Left ventricle myocardium inferior (tissue), 1 donor: ENCODE results near the gene MID2. TPM values are rescaled to one million over a fixed set of nuclear protein-coding genes. Genes with fewer than 3 reads are reported as not detected.

Experiments
- DNase-seq: peaks from one replicate; pipeline ENCODE4 v3.0.0-alpha.2; 2020
- H3K27ac ChIP-seq: fragments of 200-600 bp; replicated peaks from 2 replicates; pipeline ENCODE4 v1.8.0; 2021
- H3K27me3 ChIP-seq: fragments of 200-600 bp; 2 replicates; pipeline ENCODE4 v1.8.0; 2021; ENCODE audit warnings: low read depth
- H3K36me3 ChIP-seq: fragments of 200-600 bp; 2 replicates; pipeline ENCODE4 v1.8.0; 2021
- H3K4me1 ChIP-seq: fragments of 200-600 bp; 2 replicates; pipeline ENCODE4 v1.8.0; 2021
- H3K4me3 ChIP-seq: fragments of 200-600 bp; 2 replicates; pipeline ENCODE4 v1.8.0; 2021; ENCODE audit warnings: mild to moderate bottlenecking, moderate library complexity
- H3K9me3 ChIP-seq: fragments of 200-600 bp; replicated peaks from 2 replicates; pipeline ENCODE4 v1.8.0; 2021
- intact Hi-C: fragments of 100-400 bp; cut with micrococcal nuclease; formaldehyde crosslinking; loops from one replicate; pipeline ENCODE4 v1.11.0; 2022
- total RNA-seq: library from RNA; stranded (reverse); fragmentation: NEBNext Ultra II Directional; extraction: Animal tissue kit (Norgen Biotek cat#: 25700); gene quantifications from one replicate; pipeline ENCODE4 v1.2.1, GENCODE V29; 2021
- TF ChIP-seq, protein P1 (sequence below): fragments of 200-600 bp; IDR thresholded peaks from 2 replicates; pipeline ENCODE4 v1.8.0; 2021; ENCODE audit warnings: antibody characterized with exemption, mild to moderate bottlenecking, borderline replicate concordance
- donor health status: DM: no; HTN: yes; CAD: no; lungs with severe emphysema.

The MID2 gene
- total RNA-seq, 1 donor from 2014 or later, result 6.3 TPM

- Histone ChIP-seq H3K4me1 (no peaks in the 10 kb centered on the region), H3K27ac (no peak overlapping the region), H3K4me3 (no peak overlapping the region), H3K9me3 (peaks cover 6% of the 10 kb centered on the region), H3K36me3 (no peaks in the 10 kb centered on the region), H3K27me3 (no peaks in the 10 kb centered on the region)
- TF ChIP-seq, protein P1, sequence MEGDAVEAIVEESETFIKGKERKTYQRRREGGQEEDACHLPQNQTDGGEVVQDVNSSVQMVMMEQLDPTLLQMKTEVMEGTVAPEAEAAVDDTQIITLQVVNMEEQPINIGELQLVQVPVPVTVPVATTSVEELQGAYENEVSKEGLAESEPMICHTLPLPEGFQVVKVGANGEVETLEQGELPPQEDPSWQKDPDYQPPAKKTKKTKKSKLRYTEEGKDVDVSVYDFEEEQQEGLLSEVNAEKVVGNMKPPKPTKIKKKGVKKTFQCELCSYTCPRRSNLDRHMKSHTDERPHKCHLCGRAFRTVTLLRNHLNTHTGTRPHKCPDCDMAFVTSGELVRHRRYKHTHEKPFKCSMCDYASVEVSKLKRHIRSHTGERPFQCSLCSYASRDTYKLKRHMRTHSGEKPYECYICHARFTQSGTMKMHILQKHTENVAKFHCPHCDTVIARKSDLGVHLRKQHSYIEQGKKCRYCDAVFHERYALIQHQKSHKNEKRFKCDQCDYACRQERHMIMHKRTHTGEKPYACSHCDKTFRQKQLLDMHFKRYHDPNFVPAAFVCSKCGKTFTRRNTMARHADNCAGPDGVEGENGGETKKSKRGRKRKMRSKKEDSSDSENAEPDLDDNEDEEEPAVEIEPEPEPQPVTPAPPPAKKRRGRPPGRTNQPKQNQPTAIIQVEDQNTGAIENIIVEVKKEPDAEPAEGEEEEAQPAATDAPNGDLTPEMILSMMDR, result peak; percentile 58
- no peak for DNase-seq
- intact Hi-C loops, result loop anchor here (10.0 kb wide), 1 partner anchor 239 kb away; no protein-coding TSS in a partner anchor
Observed at GRCh38 chrX:107894038-107894437, 68.4 kb downstream of the MID2 start.

- Histone ChIP-seq H3K9me3 (no peaks in the 10 kb centered on the region), H3K36me3 (peaks cover 6% of the 10 kb centered on the region), H3K4me1 (no peaks in the 10 kb centered on the region), H3K27ac (no peak overlapping the region), H3K4me3 (no peak overlapping the region), H3K27me3 (no peaks in the 10 kb centered on the region)
- intact Hi-C loops, result no loop called here
- TF ChIP-seq, protein P1, result no peak
- DNase-seq, result no peak
Observed at GRCh38 chrX:107902721-107903120, 77.1 kb downstream of the MID2 start.

DNA sequence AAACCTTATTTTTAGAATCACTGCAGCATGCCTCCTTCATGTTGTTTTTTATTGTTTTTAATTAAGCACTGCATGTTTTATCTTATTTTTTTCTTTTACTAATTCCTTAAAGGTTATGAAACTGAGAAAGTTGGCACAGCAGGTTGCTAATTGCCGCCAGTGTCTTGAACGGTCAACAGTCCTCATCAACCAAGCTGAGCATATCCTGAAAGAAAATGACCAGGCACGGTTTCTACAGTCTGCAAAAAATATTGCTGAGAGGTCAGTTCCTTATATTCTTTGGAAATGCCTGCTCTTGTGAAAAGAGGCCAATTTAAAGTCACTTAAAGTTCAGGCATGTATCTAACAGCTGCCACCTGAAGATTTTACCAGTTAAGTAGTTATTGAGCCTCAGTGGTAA, 79.7 kb downstream of the MID2 start:
- Histone ChIP-seq H3K4me1 (no peaks in the 10 kb centered on the region), H3K27ac (no peak overlapping the region), H3K9me3 (no peaks in the 10 kb centered on the region), H3K4me3 (no peak overlapping the region), H3K27me3 (no peaks in the 10 kb centered on the region), H3K36me3 (peaks cover 6% of the 10 kb centered on the region)
- no peak for DNase-seq
- TF ChIP-seq, protein P1, result no peak
- intact Hi-C loops, result no loop called here

- Histone ChIP-seq H3K4me3 (no peak overlapping the region), H3K9me3 (no peaks in the 10 kb centered on the region), H3K27me3 (no peaks in the 10 kb centered on the region), H3K36me3 (peaks cover 26% of the 10 kb centered on the region), H3K4me1 (no peaks in the 10 kb centered on the region), H3K27ac (no peak overlapping the region)
- intact Hi-C loops, result no loop called here
- TF ChIP-seq, protein P1, result no peak
- DNase-seq, result no peak
Observed at GRCh38 chrX:107924136-107924746, 98.6 kb downstream of the MID2 start.

- intact Hi-C loops, result no loop called here
- Histone ChIP-seq H3K27ac (no peak overlapping the region), H3K4me1 (peaks cover 8% of the 10 kb centered on the region), H3K36me3 (no peaks in the 10 kb centered on the region), H3K4me3 (no peak overlapping the region), H3K9me3 (no peaks in the 10 kb centered on the region), H3K27me3 (peaks cover 12% of the 10 kb centered on the region)
- DNase-seq, result no peak
- TF ChIP-seq, protein P1, result no peak
Observed at GRCh38 chrX:107934262-107934661, 108.6 kb downstream of the MID2 start.
